Ramos (cell line): ENCODE results near the gene ERC1.

Experiments
- in situ Hi-C: fragments of 300-500 bp; cut with MboI; formaldehyde crosslinking; loops from one replicate; pipeline ENCODE4 v1.14.3; 2022; ENCODE audit warnings: low sequenced_read_pairs; ENCODE audit not compliant: unreplicated experiment

ERC1 gene

DNA sequence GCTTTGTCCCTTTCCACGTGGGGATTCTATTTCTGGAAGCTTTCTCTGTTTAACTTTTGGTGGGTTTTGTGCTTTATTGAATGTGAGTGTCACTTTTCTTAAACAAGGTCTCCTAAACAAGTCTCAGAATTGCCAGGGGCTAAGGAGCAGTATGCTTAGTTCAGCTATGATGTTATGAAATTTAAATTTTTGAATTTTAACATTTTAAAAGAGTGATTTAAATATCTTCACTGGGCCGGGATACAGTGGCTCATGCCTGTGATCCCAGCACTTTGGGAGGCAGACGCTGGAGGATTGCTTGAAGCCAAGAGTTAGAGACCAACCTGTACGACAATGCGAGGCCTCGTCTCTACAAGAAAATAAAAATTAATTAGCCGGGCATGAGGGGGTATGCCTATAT, 276.2 kb downstream of the ERC1 start:
- in situ Hi-C loops, result no loop called here

- in situ Hi-C loops, result no loop called here
Measured at GRCh38 chr12:1272142-1272541, 281.1 kb downstream of the ERC1 start.

- in situ Hi-C loops, result no loop called here
Measured at GRCh38 chr12:1273051-1273450, 282.0 kb downstream of the ERC1 start.

DNA sequence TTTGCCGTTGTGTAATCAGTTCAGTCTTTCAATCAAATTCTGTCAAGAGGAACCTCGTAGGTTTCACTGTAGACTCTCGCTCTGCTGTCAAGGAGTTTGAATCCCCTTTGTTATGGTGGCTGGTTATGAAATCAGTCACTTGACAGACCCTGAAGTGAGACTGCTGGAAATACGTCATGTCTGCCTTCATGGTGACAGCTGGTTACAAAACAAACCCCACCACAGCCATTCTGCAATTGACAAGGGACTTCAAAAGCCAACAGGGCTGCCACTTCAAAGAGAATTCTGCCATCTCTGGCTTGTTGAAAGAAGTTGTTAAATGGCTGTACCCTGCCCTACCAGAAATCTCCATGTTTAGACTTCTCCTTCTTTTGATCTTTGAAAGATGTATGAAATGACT, 286.9 kb downstream of the ERC1 start:
- in situ Hi-C loops, result no loop called here

DNA sequence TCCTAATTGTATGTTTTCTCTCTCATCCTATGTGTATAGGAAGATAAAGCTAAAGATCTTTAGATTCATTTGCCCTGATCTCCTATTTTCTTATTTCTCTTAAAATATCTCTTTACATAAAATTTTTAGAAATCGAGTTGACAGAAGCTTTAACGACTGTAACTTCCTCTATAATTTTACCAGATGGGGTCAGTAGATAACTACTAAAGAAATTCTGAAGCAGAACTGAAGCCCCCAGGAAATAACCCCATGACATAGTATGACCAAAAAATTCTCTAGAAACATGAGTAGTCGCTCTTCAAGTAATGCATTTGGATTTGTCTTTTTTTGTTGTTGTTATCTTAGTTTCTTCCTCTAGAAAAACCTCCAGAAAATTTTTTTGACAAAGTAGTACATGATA, 288.0 kb downstream of the ERC1 start:
- in situ Hi-C loops, result no loop called here

GRCh38 chr12:1280059-1280458, 289.0 kb downstream of the ERC1 start:
- in situ Hi-C loops, result no loop called here

GRCh38 chr12:1281683-1282366, 290.8 kb downstream of the ERC1 start:
- in situ Hi-C loops, result no loop called here

GRCh38 chr12:1282670-1283315, 291.8 kb downstream of the ERC1 start:
- in situ Hi-C loops, result no loop called here

DNA sequence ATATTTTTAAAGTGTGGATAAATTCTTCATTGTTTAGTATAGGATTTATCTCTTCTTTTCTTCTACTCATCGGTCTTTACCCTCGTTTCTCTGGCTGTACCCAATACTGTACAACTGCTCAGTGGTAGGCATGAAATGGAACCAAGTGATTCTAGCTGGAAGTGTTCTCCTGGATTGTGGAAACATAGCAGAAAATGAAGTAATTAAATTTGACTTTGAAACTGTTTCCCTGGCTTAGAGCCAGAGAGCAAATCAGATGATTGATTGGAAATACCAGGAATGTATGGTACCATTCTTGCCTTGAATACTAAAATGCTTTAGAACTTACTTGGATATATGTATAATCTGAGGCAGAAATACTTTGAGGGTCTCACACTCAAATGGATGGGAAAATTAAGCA, 292.3 kb downstream of the ERC1 start:
- in situ Hi-C loops, result no loop called here

DNA sequence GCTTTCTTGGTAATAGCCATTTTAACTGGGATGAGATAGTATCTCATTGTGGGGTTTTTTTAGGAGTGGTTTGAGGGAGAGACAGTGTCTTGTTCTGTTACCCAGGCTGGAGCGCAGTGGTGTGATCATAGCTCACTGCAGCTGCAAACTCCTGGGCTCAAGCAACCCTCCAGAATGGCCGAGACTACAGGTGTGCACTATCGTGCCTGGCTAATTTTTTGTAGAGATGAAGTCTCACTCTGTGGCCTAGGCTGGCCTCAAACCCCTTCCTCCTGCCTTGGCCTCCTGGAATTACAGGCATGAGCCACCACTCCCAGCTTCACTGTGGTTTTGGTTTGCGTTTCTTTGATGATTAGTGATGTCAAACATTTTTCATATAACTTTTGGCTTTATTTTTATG, 293.6 kb downstream of the ERC1 start:
- in situ Hi-C loops, result no loop called here

DNA sequence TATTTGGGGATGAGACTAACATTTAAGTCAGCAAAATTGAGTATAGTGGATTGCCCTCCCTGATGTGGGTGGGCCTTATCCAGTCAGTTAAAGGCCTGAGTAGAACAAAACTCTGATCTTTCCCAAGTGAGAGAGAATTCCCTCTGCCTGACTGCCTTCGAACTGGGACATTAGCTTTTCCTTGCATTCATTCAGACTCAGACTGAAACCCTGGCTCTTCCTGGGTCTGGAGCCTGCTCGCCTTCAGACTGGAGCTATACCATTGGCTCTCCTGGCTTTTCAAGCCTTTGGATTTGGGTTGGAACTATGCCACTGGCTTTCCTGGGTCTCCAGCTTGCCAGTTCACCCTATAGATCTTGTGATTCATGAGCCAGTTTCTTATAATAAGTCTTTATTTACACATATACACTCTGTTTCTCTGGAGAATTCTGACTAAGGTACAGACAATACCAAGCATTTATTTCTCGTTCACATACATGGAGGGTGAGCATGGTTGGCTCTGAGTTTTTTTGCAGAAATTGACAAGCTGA, 296.5 kb downstream of the ERC1 start:
- in situ Hi-C loops, result no loop called here

DNA sequence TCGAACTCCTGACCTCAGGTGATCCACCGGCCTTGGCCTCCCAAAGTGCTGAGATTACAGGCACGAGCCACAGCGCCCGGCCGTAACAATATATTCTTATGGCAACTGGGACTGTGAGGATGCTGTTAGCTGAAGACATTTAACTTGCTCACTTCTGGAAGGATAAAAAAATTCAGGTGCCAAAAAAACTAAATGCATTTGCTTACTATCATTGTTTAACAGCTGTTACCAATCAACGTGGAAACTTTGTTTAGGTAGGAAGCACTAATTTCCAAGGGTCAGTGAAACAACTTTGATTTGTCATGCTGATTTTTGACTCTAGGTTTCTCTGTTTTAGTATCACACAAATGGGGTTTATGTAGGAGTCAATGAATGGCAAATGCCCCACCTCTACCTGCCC, 297.3 kb downstream of the ERC1 start:
- in situ Hi-C loops, result no loop called here

- in situ Hi-C loops, result no loop called here
Measured at GRCh38 chr12:1289371-1290155, 298.5 kb downstream of the ERC1 start.

- in situ Hi-C loops, result no loop called here
Measured at GRCh38 chr12:1290716-1291115, 299.7 kb downstream of the ERC1 start.

DNA sequence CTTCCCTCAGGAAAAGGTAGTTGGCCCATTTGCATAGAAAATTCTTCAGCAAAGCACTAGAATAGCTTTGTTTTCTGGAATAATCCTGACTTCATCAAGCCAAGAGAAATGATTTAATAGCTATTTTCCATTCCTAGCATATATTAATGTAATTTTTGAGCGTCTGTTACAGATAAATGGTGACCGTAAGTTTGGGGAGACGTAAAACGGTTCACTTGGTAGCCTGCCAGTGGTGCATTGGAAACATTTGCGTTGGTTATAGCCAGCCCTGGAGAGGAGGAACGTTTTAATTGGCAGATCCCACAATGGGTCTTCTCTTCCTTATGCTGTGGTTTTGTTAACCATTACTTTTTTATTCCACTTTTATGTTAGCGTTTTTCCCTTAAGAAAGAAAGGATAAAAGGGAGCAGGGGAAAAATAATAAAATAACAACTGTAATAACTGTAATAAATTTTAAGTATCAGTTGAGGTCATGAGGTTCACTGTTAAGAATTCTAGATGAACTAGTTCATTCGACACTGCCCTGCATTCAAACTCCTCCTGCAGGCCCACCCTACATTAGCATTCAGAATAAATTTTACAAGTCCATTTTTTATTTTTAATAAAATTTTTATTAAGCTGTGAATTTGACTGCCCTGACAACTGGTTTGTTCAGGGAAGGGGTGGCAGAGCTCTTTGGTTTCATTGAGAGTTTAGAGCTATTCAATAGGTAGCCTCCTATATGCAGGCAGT, 300.7 kb downstream of the ERC1 start:
- in situ Hi-C loops, result no loop called here

DNA sequence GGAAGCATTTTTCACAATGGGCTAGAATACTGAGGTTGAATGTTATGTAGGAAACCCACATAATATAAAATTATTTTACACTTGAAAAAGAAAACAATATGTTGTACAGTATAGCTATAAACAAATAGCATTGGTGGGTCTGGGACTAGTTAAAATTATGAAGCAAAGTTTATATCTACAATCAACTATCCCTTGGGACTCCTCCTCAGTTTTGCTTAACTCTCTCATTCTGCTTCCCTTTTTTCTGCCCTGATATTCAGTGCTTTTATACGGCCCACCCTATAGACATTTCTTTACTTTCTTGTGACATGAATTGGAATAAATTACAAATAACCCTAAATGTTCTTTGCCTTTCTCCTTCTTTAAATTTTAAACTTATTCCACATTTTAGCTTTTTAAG, 302.9 kb downstream of the ERC1 start:
- in situ Hi-C loops, result no loop called here

GRCh38 chr12:1297206-1297605, 306.2 kb downstream of the ERC1 start:
- in situ Hi-C loops, result no loop called here

- in situ Hi-C loops, result no loop called here
Measured at GRCh38 chr12:1297639-1298175, 306.7 kb downstream of the ERC1 start.

DNA sequence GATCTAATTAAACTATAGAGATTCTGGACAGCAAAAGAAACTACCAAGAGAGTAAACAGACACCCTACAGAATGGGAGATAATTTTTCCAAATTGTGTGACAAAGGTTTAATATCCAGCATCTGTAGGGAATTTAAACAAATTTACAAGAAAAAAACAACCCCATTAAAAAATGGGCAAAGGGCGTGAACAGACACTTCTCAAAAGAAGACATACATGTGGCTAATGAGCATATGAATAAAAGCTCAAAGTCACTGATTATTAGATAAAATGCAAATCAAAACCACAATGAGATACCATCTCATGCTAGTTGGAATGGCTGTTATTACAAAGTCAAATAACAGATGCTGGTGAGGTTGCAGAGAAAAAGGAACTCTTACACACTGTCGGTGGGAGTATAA, 309.4 kb downstream of the ERC1 start:
- in situ Hi-C loops, result no loop called here

DNA sequence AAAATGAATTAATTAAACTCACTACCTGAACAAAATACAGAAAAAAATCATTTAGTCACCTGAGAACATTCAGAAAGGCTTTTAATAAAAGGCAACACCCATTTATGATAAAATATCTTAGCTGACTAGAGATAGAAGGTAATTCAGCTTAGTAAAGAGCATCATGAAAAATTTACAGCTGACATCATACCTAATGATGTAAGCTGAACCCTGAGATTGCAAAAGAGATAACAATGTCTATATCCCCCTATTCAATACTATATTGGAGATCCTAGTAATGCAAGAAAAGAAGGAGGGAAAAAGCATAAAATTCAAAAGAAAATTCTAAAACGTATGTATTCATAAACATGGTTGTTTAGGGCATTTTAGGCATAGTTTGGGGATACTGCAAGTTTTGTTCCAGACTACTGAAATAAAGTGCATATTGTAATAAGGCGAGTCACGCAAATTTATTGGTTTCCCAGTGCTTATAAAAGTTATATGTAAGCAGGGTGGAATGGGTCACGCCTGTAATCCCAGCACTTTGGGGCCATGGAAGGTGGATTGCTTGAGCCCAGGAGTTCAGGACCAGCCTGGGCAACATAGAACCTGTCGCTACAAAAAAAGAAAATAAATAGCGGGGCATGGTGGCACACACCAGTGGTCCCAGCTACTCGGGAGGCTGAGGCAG, 311.3 kb downstream of the ERC1 start:
- in situ Hi-C loops, result no loop called here
